B cell (primary cell): ENCODE data around the gene MIER3. TPM values are rescaled to one million over a fixed set of nuclear protein-coding genes. Genes with fewer than 3 reads are reported as not detected.

ENCODE experiments used
- ATAC-seq: fragments of 200-7000 bp; cut with Tn5 transposase; one replicate; pipeline ENCODE4 v1.10.0; 2021; ENCODE audit warnings: low read depth, mild to moderate bottlenecking, moderate number of reproducible peaks, moderate library complexity
- CTCF ChIA-PET: fragments of 350-600 bp; sonication (Branson Sonifier 250); formaldehyde crosslinking; loops from one replicate; lab custom pipeline; 2021; ENCODE audit warnings: antibody characterized with exemption, inconsistent platforms; lab: Charles Lee
- POLR2A ChIA-PET: fragments of 350-600 bp; sonication (Branson Sonifier 250); formaldehyde crosslinking; loops from one replicate; lab custom pipeline; 2021; ENCODE audit warnings: antibody characterized with exemption; lab: Charles Lee
- DNase-seq: peaks from one replicate; pipeline ENCODE4 v3.0.0; 2013
- H2AFZ ChIP-seq: 2 replicates; pipeline ENCODE4 v1.6.1; 2012; ENCODE audit warnings: mild to moderate bottlenecking, low read depth, low read length; ENCODE audit not compliant: insufficient read depth, poor library complexity, severe bottlenecking
- H3K27ac ChIP-seq, 2 donors: 1 replicate in 1 of 2; 2 replicates in 1 of 2; pipeline ENCODE4 v1.5.1; 2012 to 2013; ENCODE audit warnings: low read length in 2 of 2, mild to moderate bottlenecking in 2 of 2, moderate library complexity in 1 of 2
- H3K27me3 ChIP-seq, 4 experiments: fragments of 200-600 bp in 1 of 4; sonication (generic) in 1 of 4; replicated peaks in 1 of 4; 1 replicate in 2 of 4; 2 replicates in 2 of 4; pipeline versions ENCODE4 v1.6.1 to v1.7.0; 2013 to 2016; ENCODE audit warnings: low read length in 3 of 4, mild to moderate bottlenecking in 2 of 4, mixed read lengths in 1 of 4, moderate library complexity in 1 of 4; ENCODE audit not compliant: insufficient read depth in 4 of 4, control insufficient read depth in 3 of 4; ENCODE audit errors: control extremely low read depth in 1 of 4
- H3K36me3 ChIP-seq, 2 experiments: replicated peaks in 1 of 2; 1 replicate in 1 of 2; 2 replicates in 1 of 2; pipeline versions ENCODE4 v1.6.1 to v1.7.1; 2013; ENCODE audit warnings: low read length in 1 of 2; ENCODE audit not compliant: insufficient read depth in 2 of 2, control insufficient read depth in 1 of 2; ENCODE audit errors: control extremely low read depth in 1 of 2, extremely low read depth in 1 of 2
- H3K4me1 ChIP-seq, 2 donors: fragments of 200-600 bp in 1 of 2; sonication (generic) in 1 of 2; 1 replicate in 1 of 2; 2 replicates in 1 of 2; pipeline versions ENCODE4 v1.5.1 to v1.6.1; 2013 to 2017; ENCODE audit warnings: low read length in 2 of 2; ENCODE audit not compliant: control insufficient read depth in 2 of 2, insufficient read depth in 2 of 2
- H3K4me2 ChIP-seq: replicated peaks from 2 replicates; pipeline ENCODE3; 2012; ENCODE audit warnings: mild to moderate bottlenecking, low read depth, low read length; ENCODE audit not compliant: poor library complexity, severe bottlenecking
- H3K4me3 ChIP-seq, 5 experiments: fragments of 200-600 bp in 1 of 5; sonication (generic) in 1 of 5; 1 replicate in 3 of 5; 2 replicates in 2 of 5; pipeline versions ENCODE4 v1.5.1 to v1.7.0; 2011 to 2016; ENCODE audit warnings: low read length in 4 of 5, mild to moderate bottlenecking in 4 of 5, low read depth in 2 of 5, control low read depth in 1 of 5, moderate library complexity in 1 of 5; ENCODE audit not compliant: insufficient read depth in 1 of 5; ENCODE audit errors: control extremely low read depth in 1 of 5, extremely low read depth in 1 of 5
- H3K79me2 ChIP-seq: fragments of 200-600 bp; sonication (generic); one replicate; pipeline ENCODE4 v1.6.0; 2016; ENCODE audit warnings: low read length; ENCODE audit not compliant: control insufficient read depth, insufficient read depth
- H3K9ac ChIP-seq: fragments of 200-600 bp; sonication (generic); 2 replicates; pipeline ENCODE4 v1.6.1; 2017; ENCODE audit warnings: mild to moderate bottlenecking, low read length, moderate library complexity
- H3K9me3 ChIP-seq, 3 donors: one replicate each; pipeline versions ENCODE4 v1.6.1 to v1.7.1; 2013; ENCODE audit warnings: low read length in 2 of 3; ENCODE audit not compliant: control insufficient read depth in 2 of 3, insufficient read depth in 1 of 3; ENCODE audit errors: control extremely low read depth in 1 of 3
- H4K20me1 ChIP-seq: 2 replicates; pipeline ENCODE4 v1.6.0; 2012; ENCODE audit warnings: mild to moderate bottlenecking, low read length; ENCODE audit not compliant: insufficient read depth, control insufficient read depth, poor library complexity, severe bottlenecking
- H3K27ac Mint-ChIP-seq: one replicate; pipeline ENCODE4 v1.8.0; 2021; ENCODE audit warnings: mixed read lengths
- H3K27me3 Mint-ChIP-seq: one replicate; pipeline ENCODE4 v1.8.0; 2021; ENCODE audit warnings: mixed read lengths
- H3K4me1 Mint-ChIP-seq: one replicate; pipeline ENCODE4 v1.8.0; 2021; ENCODE audit warnings: mixed read lengths
- H3K4me3 Mint-ChIP-seq: one replicate; pipeline ENCODE4 v1.8.0; 2021; ENCODE audit warnings: mixed read lengths
- H3K9me3 Mint-ChIP-seq: one replicate; pipeline ENCODE4 v1.8.0; 2022; ENCODE audit warnings: mixed read lengths; ENCODE audit not compliant: insufficient read depth
- EZH2 ChIP-seq: IDR thresholded peaks from 2 replicates; pipeline ENCODE4 v1.6.1; 2012; ENCODE audit warnings: borderline replicate concordance, low read depth, mild to moderate bottlenecking, moderate library complexity, low read length; ENCODE audit not compliant: insufficient read depth, poor library complexity, severe bottlenecking
- WGBS: methylation state at CpG from one replicate; pipeline ENCODE4 v1.1.5; 2013; ENCODE audit warnings: missing lambda C conversion rate; ENCODE audit not compliant: insufficient coverage; 5-methylcytosine and 5-hydroxymethylcytosine counted together
- intact Hi-C: fragments of 100-400 bp; cut with micrococcal nuclease; formaldehyde crosslinking; loops from one replicate; pipeline ENCODE4 v1.10.0; 2022
- polyA plus RNA-seq: library from polyadenylated mRNA; depleted of rRNA; stranded (reverse); fragments of >200 nt; gene quantifications from 2 replicates; pipeline ENCODE4 v1.2.3, GENCODE V29; 2012
- total RNA-seq, 2 donors: library from RNA; stranded (reverse); fragments of 120-200 nt in 1 of 2; gene quantifications; 1 replicate in 1 of 2; 2 replicates in 1 of 2; pipeline versions ENCODE4 v1.2.3 to v1.2.4, GENCODE V29; 2013 to 2022
- TF ChIP-seq, protein P1 (sequence below): fragments of 200-600 bp; IDR thresholded peaks from one replicate; pipeline ENCODE4 v1.8.0; 2022; ENCODE audit warnings: antibody characterized with exemption, mild to moderate bottlenecking

MIER3 gene
- total and polyA plus RNA-seq, 2 donors (not counting 1 experiment from before 2014, with no cell fraction given), result 5.8 to 25.9 TPM

DNA sequence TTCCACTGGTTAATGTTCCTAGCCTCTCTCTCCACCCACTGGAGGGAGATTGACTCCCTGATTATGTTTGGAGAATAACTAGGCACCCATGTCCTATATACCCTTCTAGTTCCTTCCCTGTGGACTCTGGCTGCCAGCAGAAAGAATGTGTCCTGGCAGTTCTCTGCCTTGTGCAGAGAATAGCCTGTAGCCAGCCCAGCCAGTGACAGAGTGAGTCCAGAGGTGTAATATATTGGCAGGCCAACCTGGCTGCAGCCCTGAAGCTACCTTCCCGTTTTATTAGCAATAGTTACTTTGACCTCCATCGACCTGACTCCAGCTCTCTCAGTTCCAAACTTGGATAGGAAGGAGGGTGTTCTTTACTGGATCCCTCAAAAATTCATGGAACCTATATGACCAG is 34.4 kb downstream of the MIER3 start:
- Histone ChIP-seq H3K79me2 (no peaks in the 10 kb centered on the region), H4K20me1 (no peaks in the 10 kb centered on the region), H3K9me3 (no peaks in the 10 kb centered on the region), H3K4me2 (no peak overlapping the region), H3K4me3 (no peak overlapping the region), H3K9ac (no peak overlapping the region), H3K27me3 (no peaks in the 10 kb centered on the region), H2AFZ (no peak overlapping the region), H3K27ac (no peak overlapping the region), H3K36me3 (peaks cover 0 to 5% of the 10 kb centered on the region in 2 experiments), H3K4me1 (no peaks in the 10 kb centered on the region)
- Mint-ChIP-seq H3K27ac (no peak overlapping the region), H3K9me3 (no peaks in the 10 kb centered on the region), H3K4me3 (no peak overlapping the region), H3K4me1 (no peaks in the 10 kb centered on the region), H3K27me3 (no peaks in the 10 kb centered on the region)
- POLR2A ChIA-PET, result interaction anchor here (0.5 kb wide), 1 partner anchor 220 kb away, joined by 3 read pairs; no protein-coding TSS in a partner anchor
- no peak for ATAC-seq
- DNase-seq, result no peak
- TF ChIP-seq, protein P1, sequence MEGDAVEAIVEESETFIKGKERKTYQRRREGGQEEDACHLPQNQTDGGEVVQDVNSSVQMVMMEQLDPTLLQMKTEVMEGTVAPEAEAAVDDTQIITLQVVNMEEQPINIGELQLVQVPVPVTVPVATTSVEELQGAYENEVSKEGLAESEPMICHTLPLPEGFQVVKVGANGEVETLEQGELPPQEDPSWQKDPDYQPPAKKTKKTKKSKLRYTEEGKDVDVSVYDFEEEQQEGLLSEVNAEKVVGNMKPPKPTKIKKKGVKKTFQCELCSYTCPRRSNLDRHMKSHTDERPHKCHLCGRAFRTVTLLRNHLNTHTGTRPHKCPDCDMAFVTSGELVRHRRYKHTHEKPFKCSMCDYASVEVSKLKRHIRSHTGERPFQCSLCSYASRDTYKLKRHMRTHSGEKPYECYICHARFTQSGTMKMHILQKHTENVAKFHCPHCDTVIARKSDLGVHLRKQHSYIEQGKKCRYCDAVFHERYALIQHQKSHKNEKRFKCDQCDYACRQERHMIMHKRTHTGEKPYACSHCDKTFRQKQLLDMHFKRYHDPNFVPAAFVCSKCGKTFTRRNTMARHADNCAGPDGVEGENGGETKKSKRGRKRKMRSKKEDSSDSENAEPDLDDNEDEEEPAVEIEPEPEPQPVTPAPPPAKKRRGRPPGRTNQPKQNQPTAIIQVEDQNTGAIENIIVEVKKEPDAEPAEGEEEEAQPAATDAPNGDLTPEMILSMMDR, result no peak
- no peak for TF ChIP-seq EZH2
- intact Hi-C loops, result no loop called here
- CTCF ChIA-PET, result interaction anchor here (1.2 to 6.4 kb wide), 4 partner anchors 17 to 647 kb away, joined by 3 to 44 read pairs (median 6); no protein-coding TSS in a partner anchor
- no CpG with 5 or more reads among the region's 2 CpGs for WGBS

DNA sequence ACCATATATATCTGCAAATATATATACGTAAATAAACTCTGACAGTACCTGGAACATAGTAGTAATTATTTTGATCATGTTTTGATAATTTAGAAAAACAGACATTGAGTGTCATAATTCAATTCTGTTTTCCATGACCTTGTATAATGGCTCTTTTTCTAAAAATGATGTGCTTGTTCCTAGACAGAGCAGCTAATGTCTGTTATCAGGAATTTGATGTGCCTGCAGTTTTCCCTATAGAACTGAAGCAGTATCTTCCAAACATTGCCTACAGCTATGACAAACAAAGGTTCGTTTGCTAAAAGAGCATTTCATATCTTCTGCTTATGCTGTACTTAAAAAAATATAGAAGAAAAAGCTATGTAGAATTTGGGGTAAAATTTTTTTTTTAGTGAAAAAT is 37.2 kb downstream of the MIER3 start:
- no peak overlapping the region for H3K27ac ChIP-seq
- H4K20me1 ChIP-seq, result no peaks in the 10 kb centered on the region
- no peak overlapping the region for H3K9ac ChIP-seq
- H3K27me3 ChIP-seq, result no peaks in the 10 kb centered on the region
- peaks cover 5 to 8% of the 10 kb centered on the region in 2 donors for H3K4me1 ChIP-seq
- Mint-ChIP-seq H3K27me3 (no peaks in the 10 kb centered on the region), H3K4me3 (no peak overlapping the region), H3K27ac (no peak overlapping the region), H3K9me3 (no peaks in the 10 kb centered on the region), H3K4me1 (peaks cover 10% of the 10 kb centered on the region)
- no peak overlapping the region for H3K4me3 ChIP-seq
- no peaks in the 10 kb centered on the region for H3K36me3 ChIP-seq
- intact Hi-C loops, result no loop called here
- no peaks in the 10 kb centered on the region for H3K79me2 ChIP-seq
- no peaks in the 10 kb centered on the region for H3K9me3 ChIP-seq
- ATAC-seq (no peak), DNase-seq (no peak)
- H2AFZ ChIP-seq, result no peak overlapping the region
- no peak overlapping the region for H3K4me2 ChIP-seq
- CTCF ChIA-PET, result interaction anchor here (0.7 to 6.4 kb wide), 2 partner anchors 14 to 18 kb away, joined by 3 to 44 read pairs; no protein-coding TSS in a partner anchor
- POLR2A ChIA-PET, result no interaction called here
- no CpG with 5 or more reads among the region's 2 CpGs for WGBS
- no peak for TF ChIP-seq EZH2
- TF ChIP-seq, protein P1, result no peak
